BLaER1 (cell line): ENCODE data around the gene CDCA5.

Source experiments
- H3K27ac ChIP-seq: shearing (Covaris generic); formaldehyde crosslinking; 2 replicates; pipeline ENCODE4 v1.8.1; 2022
- H3K27me3 ChIP-seq: shearing (Covaris generic); formaldehyde crosslinking; 2 replicates; pipeline ENCODE4 v1.8.1; 2022
- H3K36me3 ChIP-seq: shearing (Covaris generic); formaldehyde crosslinking; 2 replicates; pipeline ENCODE4 v1.8.1; 2022
- H3K4me1 ChIP-seq: shearing (Covaris generic); formaldehyde crosslinking; 2 replicates; pipeline ENCODE4 v1.8.1; 2022
- H3K4me2 ChIP-seq: shearing (Covaris generic); formaldehyde crosslinking; 2 replicates; pipeline ENCODE4 v1.8.1; 2022
- H3K4me3 ChIP-seq: shearing (Covaris generic); formaldehyde crosslinking; 2 replicates; pipeline ENCODE4 v1.8.1; 2022
- H3K9ac ChIP-seq: shearing (Covaris generic); formaldehyde crosslinking; 2 replicates; pipeline ENCODE4 v1.8.1; 2022
- H3K9me3 ChIP-seq: shearing (Covaris generic); formaldehyde crosslinking; 2 replicates; pipeline ENCODE4 v1.8.1; 2022
- H4K20me1 ChIP-seq: shearing (Covaris generic); formaldehyde crosslinking; 2 replicates; pipeline ENCODE4 v1.8.1; 2022
- Cebpa-rat ChIP-seq: shearing (Covaris generic); IDR thresholded peaks from 2 replicates; pipeline ENCODE4 v1.8.1; 2022

The CDCA5 gene

DNA sequence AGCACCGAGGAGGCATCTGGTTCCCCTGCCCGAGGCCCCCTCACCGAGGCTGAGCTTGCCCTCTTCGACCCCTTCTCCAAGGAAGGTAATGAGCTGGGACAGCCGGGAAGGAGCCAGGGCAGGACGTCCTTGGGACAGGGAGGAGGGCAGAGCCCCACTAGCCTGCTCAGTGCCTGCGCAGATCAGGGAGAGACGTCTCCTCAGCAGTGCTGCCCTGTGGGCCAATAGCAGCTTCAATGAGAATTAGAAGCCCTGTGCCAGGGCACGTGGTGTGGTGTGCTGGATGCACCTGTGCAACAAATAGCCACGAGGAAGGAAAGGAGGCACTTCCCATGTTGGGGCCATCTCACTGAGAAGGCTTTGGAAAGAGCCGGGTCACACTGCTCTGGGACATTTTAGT lies 48.3 kb downstream of the CDCA5 start:
- TF ChIP-seq Cebpa-rat, result no peak
- Histone ChIP-seq H3K27ac (no peak overlapping the region), H3K27me3 (no peaks in the 10 kb centered on the region), H3K9ac (no peak overlapping the region; the same call in 1 of the 2 replicates), H3K4me1 (peaks cover 37% of the 10 kb centered on the region), H3K4me3 (no peak overlapping the region), H3K4me2 (no peak overlapping the region), H3K9me3 (no peaks in the 10 kb centered on the region), H4K20me1 (no peaks in the 10 kb centered on the region), H3K36me3 (peaks cover 66% of the 10 kb centered on the region)

DNA sequence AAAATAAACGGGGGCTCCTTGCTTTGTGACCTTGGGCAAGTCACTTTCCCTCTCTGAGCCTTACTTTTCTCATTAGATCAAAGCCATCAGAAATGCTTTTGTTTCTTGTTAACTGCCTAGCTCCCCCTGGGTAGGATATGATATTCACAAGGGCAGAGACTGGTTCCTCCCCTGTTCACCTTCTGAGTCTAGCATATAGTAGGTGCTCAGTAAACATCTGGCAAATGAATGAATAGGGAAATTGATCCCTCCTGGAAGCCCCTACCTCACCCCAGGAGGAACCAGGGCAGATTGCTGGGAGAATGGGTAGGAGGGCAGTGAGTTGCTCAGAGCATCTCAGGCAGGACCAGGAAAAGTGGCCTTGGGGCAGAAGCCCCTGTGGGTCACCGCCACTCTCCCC lies 49.4 kb downstream of the CDCA5 start:
- H4K20me1 ChIP-seq, result no peaks in the 10 kb centered on the region
- peaks cover 66% of the 10 kb centered on the region for H3K36me3 ChIP-seq
- H3K4me2 ChIP-seq, result no peak overlapping the region
- no peaks in the 10 kb centered on the region for H3K27me3 ChIP-seq
- H3K27ac ChIP-seq, result no peak overlapping the region
- no peak overlapping the region for H3K9ac ChIP-seq
- no peak for TF ChIP-seq Cebpa-rat
- H3K9me3 ChIP-seq, result no peaks in the 10 kb centered on the region
- H3K4me1 ChIP-seq, result peaks cover 26% of the 10 kb centered on the region
- no peak overlapping the region for H3K4me3 ChIP-seq

DNA sequence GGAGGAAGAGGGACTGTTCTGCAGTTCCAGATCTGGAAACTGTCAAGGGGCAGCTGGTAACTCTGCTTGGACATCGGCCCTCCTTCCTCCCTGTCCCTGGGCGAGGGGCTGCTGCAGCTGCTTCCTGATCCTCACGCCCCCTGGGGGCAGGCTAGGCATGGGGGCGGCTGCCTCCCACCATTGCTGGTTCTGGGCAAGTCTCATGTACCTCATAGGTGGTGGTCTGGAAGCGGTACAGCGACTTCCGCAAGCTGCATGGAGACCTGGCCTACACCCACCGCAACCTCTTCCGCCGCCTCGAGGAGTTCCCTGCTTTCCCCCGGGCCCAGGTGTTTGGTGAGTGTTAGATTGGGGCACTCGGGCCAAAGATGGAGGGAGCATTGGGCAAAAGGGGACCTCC lies 51.6 kb downstream of the CDCA5 start:
- Histone ChIP-seq H3K4me2 (peak overlapping the region; percentile 30), H4K20me1 (no peaks in the 10 kb centered on the region), H3K9ac (no peak overlapping the region), H3K4me3 (no peak overlapping the region), H3K9me3 (no peaks in the 10 kb centered on the region), H3K36me3 (peaks cover 54% of the 10 kb centered on the region), H3K27ac (peak overlapping the region; percentile 19; the same call in 1 of the 2 replicates), H3K27me3 (no peaks in the 10 kb centered on the region), H3K4me1 (peaks cover 25% of the 10 kb centered on the region)
- TF ChIP-seq Cebpa-rat, result no peak
